B cell (primary cell): ENCODE results near the gene B3GALT6. TPM values are rescaled to one million over a fixed set of nuclear protein-coding genes. Genes with fewer than 3 reads are reported as not detected.

Source experiments
- ATAC-seq: fragments of 200-7000 bp; cut with Tn5 transposase; one replicate; pipeline ENCODE4 v1.10.0; 2021; ENCODE audit warnings: low read depth, mild to moderate bottlenecking, moderate number of reproducible peaks, moderate library complexity
- CTCF ChIA-PET: fragments of 350-600 bp; sonication (Branson Sonifier 250); formaldehyde crosslinking; loops from one replicate; lab custom pipeline; 2021; ENCODE audit warnings: antibody characterized with exemption, inconsistent platforms; lab: Charles Lee
- POLR2A ChIA-PET: fragments of 350-600 bp; sonication (Branson Sonifier 250); formaldehyde crosslinking; loops from one replicate; lab custom pipeline; 2021; ENCODE audit warnings: antibody characterized with exemption; lab: Charles Lee
- DNase-seq: peaks from one replicate; pipeline ENCODE4 v3.0.0; 2013
- H2AFZ ChIP-seq: 2 replicates; pipeline ENCODE4 v1.6.1; 2012; ENCODE audit warnings: mild to moderate bottlenecking, low read depth, low read length; ENCODE audit not compliant: insufficient read depth, poor library complexity, severe bottlenecking
- H3K27ac ChIP-seq, 2 donors: 1 replicate in 1 of 2; 2 replicates in 1 of 2; pipeline ENCODE4 v1.5.1; 2012 to 2013; ENCODE audit warnings: low read length in 2 of 2, mild to moderate bottlenecking in 2 of 2, moderate library complexity in 1 of 2
- H3K27me3 ChIP-seq, 4 experiments: fragments of 200-600 bp in 1 of 4; sonication (generic) in 1 of 4; replicated peaks in 1 of 4; 1 replicate in 2 of 4; 2 replicates in 2 of 4; pipeline versions ENCODE4 v1.6.1 to v1.7.0; 2013 to 2016; ENCODE audit warnings: low read length in 3 of 4, mild to moderate bottlenecking in 2 of 4, mixed read lengths in 1 of 4, moderate library complexity in 1 of 4; ENCODE audit not compliant: insufficient read depth in 4 of 4, control insufficient read depth in 3 of 4; ENCODE audit errors: control extremely low read depth in 1 of 4
- H3K36me3 ChIP-seq, 2 experiments: replicated peaks in 1 of 2; 1 replicate in 1 of 2; 2 replicates in 1 of 2; pipeline versions ENCODE4 v1.6.1 to v1.7.1; 2013; ENCODE audit warnings: low read length in 1 of 2; ENCODE audit not compliant: insufficient read depth in 2 of 2, control insufficient read depth in 1 of 2; ENCODE audit errors: control extremely low read depth in 1 of 2, extremely low read depth in 1 of 2
- H3K4me1 ChIP-seq, 2 donors: fragments of 200-600 bp in 1 of 2; sonication (generic) in 1 of 2; 1 replicate in 1 of 2; 2 replicates in 1 of 2; pipeline versions ENCODE4 v1.5.1 to v1.6.1; 2013 to 2017; ENCODE audit warnings: low read length in 2 of 2; ENCODE audit not compliant: control insufficient read depth in 2 of 2, insufficient read depth in 2 of 2
- H3K4me2 ChIP-seq: replicated peaks from 2 replicates; pipeline ENCODE3; 2012; ENCODE audit warnings: mild to moderate bottlenecking, low read depth, low read length; ENCODE audit not compliant: poor library complexity, severe bottlenecking
- H3K4me3 ChIP-seq, 5 experiments: fragments of 200-600 bp in 1 of 5; sonication (generic) in 1 of 5; 1 replicate in 3 of 5; 2 replicates in 2 of 5; pipeline versions ENCODE4 v1.5.1 to v1.7.0; 2011 to 2016; ENCODE audit warnings: low read length in 4 of 5, mild to moderate bottlenecking in 4 of 5, low read depth in 2 of 5, control low read depth in 1 of 5, moderate library complexity in 1 of 5; ENCODE audit not compliant: insufficient read depth in 1 of 5; ENCODE audit errors: control extremely low read depth in 1 of 5, extremely low read depth in 1 of 5
- H3K79me2 ChIP-seq: fragments of 200-600 bp; sonication (generic); one replicate; pipeline ENCODE4 v1.6.0; 2016; ENCODE audit warnings: low read length; ENCODE audit not compliant: control insufficient read depth, insufficient read depth
- H3K9ac ChIP-seq: fragments of 200-600 bp; sonication (generic); 2 replicates; pipeline ENCODE4 v1.6.1; 2017; ENCODE audit warnings: mild to moderate bottlenecking, low read length, moderate library complexity
- H3K9me3 ChIP-seq, 3 donors: one replicate each; pipeline versions ENCODE4 v1.6.1 to v1.7.1; 2013; ENCODE audit warnings: low read length in 2 of 3; ENCODE audit not compliant: control insufficient read depth in 2 of 3, insufficient read depth in 1 of 3; ENCODE audit errors: control extremely low read depth in 1 of 3
- H4K20me1 ChIP-seq: 2 replicates; pipeline ENCODE4 v1.6.0; 2012; ENCODE audit warnings: mild to moderate bottlenecking, low read length; ENCODE audit not compliant: insufficient read depth, control insufficient read depth, poor library complexity, severe bottlenecking
- H3K27ac Mint-ChIP-seq: one replicate; pipeline ENCODE4 v1.8.0; 2021; ENCODE audit warnings: mixed read lengths
- H3K27me3 Mint-ChIP-seq: one replicate; pipeline ENCODE4 v1.8.0; 2021; ENCODE audit warnings: mixed read lengths
- H3K4me1 Mint-ChIP-seq: one replicate; pipeline ENCODE4 v1.8.0; 2021; ENCODE audit warnings: mixed read lengths
- H3K4me3 Mint-ChIP-seq: one replicate; pipeline ENCODE4 v1.8.0; 2021; ENCODE audit warnings: mixed read lengths
- H3K9me3 Mint-ChIP-seq: one replicate; pipeline ENCODE4 v1.8.0; 2022; ENCODE audit warnings: mixed read lengths; ENCODE audit not compliant: insufficient read depth
- EZH2 ChIP-seq: IDR thresholded peaks from 2 replicates; pipeline ENCODE4 v1.6.1; 2012; ENCODE audit warnings: borderline replicate concordance, low read depth, mild to moderate bottlenecking, moderate library complexity, low read length; ENCODE audit not compliant: insufficient read depth, poor library complexity, severe bottlenecking
- WGBS: methylation state at CpG from one replicate; pipeline ENCODE4 v1.1.5; 2013; ENCODE audit warnings: missing lambda C conversion rate; ENCODE audit not compliant: insufficient coverage; 5-methylcytosine and 5-hydroxymethylcytosine counted together
- intact Hi-C: fragments of 100-400 bp; cut with micrococcal nuclease; formaldehyde crosslinking; loops from one replicate; pipeline ENCODE4 v1.10.0; 2022
- polyA plus RNA-seq: library from polyadenylated mRNA; depleted of rRNA; stranded (reverse); fragments of >200 nt; gene quantifications from 2 replicates; pipeline ENCODE4 v1.2.3, GENCODE V29; 2012
- total RNA-seq, 2 donors: library from RNA; stranded (reverse); fragments of 120-200 nt in 1 of 2; gene quantifications; 1 replicate in 1 of 2; 2 replicates in 1 of 2; pipeline versions ENCODE4 v1.2.3 to v1.2.4, GENCODE V29; 2013 to 2022
- TF ChIP-seq, protein P1 (sequence below): fragments of 200-600 bp; IDR thresholded peaks from one replicate; pipeline ENCODE4 v1.8.0; 2022; ENCODE audit warnings: antibody characterized with exemption, mild to moderate bottlenecking

B3GALT6 gene
- total and polyA plus RNA-seq, 2 donors (not counting 1 experiment from before 2014, with no cell fraction given) = 5.9 to 21.0 TPM

DNA sequence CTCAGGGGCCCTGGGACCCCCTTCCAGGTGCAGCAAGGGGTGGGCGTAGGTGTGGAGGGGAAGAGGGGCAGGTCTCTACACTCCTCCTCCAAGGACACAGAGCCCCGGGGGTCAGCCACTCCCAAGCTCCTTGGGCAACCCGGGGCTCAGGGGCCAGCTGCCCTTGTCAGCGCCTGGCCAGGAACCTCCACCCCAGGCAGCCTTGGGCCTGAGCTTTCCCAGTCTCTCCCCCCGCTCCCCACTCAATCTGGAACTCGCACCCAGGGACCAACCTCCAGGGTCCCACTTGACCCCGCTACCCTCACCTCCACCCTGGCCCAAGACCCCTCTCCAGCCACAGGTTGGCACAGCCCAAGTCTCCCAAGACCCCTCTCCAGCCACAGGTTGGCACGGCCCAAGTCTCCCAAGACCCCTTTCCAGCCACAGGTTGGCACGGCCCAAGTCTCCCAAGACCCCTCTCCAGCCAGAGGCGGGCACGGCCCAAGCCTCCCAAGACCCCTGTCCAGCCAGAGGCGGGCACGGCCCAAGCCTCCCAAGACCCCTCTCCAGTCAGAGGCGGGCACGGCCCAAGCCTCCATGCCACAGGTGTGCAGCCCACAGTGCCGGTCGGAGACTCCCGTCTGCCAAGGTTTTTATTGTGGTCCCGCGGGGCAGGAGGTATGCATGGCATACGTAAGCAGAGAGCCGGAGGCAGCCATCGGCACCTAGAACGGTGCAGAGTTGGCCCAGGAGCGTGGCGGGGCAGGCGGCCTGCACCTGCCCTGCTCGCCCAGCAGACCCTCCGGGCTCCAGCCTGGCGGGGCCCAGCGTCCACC is 21.1 kb upstream of the B3GALT6 start:
- intact Hi-C loops = no loop called here
- DNase-seq = peak; percentile 17
- CTCF ChIA-PET = interaction anchor here (1.7 kb wide), 1 partner anchor 40 kb away, joined by 6 read pairs; no protein-coding TSS in a partner anchor
- no peak overlapping the region for H3K27ac Mint-ChIP-seq
- no peak overlapping the region for H3K4me2 ChIP-seq
- H3K27me3 ChIP-seq = peaks cover 0 to 47% (median 15%) of the 10 kb centered on the region in 4 experiments
- peaks cover 9% of the 10 kb centered on the region for H3K27me3 Mint-ChIP-seq
- H3K79me2 ChIP-seq = no peaks in the 10 kb centered on the region
- peaks cover 70 to 80% of the 10 kb centered on the region in 2 donors for H3K4me1 ChIP-seq
- H4K20me1 ChIP-seq = peaks cover 8% of the 10 kb centered on the region
- no peak overlapping the region for H3K27ac ChIP-seq
- no peak for TF ChIP-seq EZH2
- TF ChIP-seq, protein P1, sequence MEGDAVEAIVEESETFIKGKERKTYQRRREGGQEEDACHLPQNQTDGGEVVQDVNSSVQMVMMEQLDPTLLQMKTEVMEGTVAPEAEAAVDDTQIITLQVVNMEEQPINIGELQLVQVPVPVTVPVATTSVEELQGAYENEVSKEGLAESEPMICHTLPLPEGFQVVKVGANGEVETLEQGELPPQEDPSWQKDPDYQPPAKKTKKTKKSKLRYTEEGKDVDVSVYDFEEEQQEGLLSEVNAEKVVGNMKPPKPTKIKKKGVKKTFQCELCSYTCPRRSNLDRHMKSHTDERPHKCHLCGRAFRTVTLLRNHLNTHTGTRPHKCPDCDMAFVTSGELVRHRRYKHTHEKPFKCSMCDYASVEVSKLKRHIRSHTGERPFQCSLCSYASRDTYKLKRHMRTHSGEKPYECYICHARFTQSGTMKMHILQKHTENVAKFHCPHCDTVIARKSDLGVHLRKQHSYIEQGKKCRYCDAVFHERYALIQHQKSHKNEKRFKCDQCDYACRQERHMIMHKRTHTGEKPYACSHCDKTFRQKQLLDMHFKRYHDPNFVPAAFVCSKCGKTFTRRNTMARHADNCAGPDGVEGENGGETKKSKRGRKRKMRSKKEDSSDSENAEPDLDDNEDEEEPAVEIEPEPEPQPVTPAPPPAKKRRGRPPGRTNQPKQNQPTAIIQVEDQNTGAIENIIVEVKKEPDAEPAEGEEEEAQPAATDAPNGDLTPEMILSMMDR = no peak
- WGBS = 96% methylated on average over 24 of the region's 31 CpGs
- ATAC-seq = no peak
- H3K4me1 Mint-ChIP-seq = peaks cover 43% of the 10 kb centered on the region
- POLR2A ChIA-PET = interaction anchor here (0.5 kb wide), 1 partner anchor 37 kb away, joined by 3 read pairs; no protein-coding TSS in a partner anchor
- no peak overlapping the region for H2AFZ ChIP-seq
- no peaks in the 10 kb centered on the region for H3K9me3 Mint-ChIP-seq
- H3K36me3 ChIP-seq = no peaks in the 10 kb centered on the region
- no peak overlapping the region for H3K4me3 ChIP-seq
- H3K9ac ChIP-seq = no peak overlapping the region
- H3K4me3 Mint-ChIP-seq = peak overlapping the region; percentile 23
- peaks cover 0 to 22% (median 0%) of the 10 kb centered on the region in 3 donors for H3K9me3 ChIP-seq
